SK-N-SH (cell line): ENCODE results near the gene CLEC4A. TPM values are rescaled to one million over a fixed set of nuclear protein-coding genes. Genes with fewer than 3 reads are reported as not detected.

Experiments
- CTCF ChIA-PET: fragments of 300-600, 350-600 bp; formaldehyde crosslinking; extraction: SDS; loops from one replicate; lab custom pipeline; 2021; lab: Yijun Ruan, JAX
- POLR2A ChIA-PET: fragments of 350-600 bp; sonication (Branson Sonifier 250); formaldehyde crosslinking; extraction: SDS; loops from one replicate; lab custom pipeline; 2020; ENCODE audit warnings: antibody characterized with exemption, inconsistent platforms; lab: Yijun Ruan, JAX
- DNase-seq: peaks from one replicate; pipeline ENCODE4 v3.0.0; 2012
- H2AFZ ChIP-seq: fragments of 200-600 bp; sonication (generic); 2 replicates; pipeline ENCODE4 v1.8.1; 2016; ENCODE audit warnings: antibody characterized with exemption, mild to moderate bottlenecking, low read depth
- H3F3A ChIP-seq: fragments of 200-600 bp; sonication (generic); replicated peaks from 2 replicates; pipeline ENCODE3; 2016; ENCODE audit warnings: antibody characterized with exemption, mild to moderate bottlenecking; ENCODE audit not compliant: insufficient read depth
- H3K27ac ChIP-seq, 2 experiments: fragments of 200-500 bp in 1 of 2; fragments of 200-600 bp in 1 of 2; sonication (Bioruptor generic) in 1 of 2; sonication (generic), shearing (Covaris generic) in 1 of 2; 2 replicates each; pipeline versions ENCODE4 v1.5.1 to v1.6.1; 2014 to 2016; ENCODE audit warnings: low read depth in 2 of 2, inconsistent platforms in 1 of 2, low read length in 1 of 2, mild to moderate bottlenecking in 1 of 2, mixed read lengths in 1 of 2
- H3K27me3 ChIP-seq: fragments of 200-600 bp; sonication (generic), shearing (Covaris generic); 2 replicates; pipeline ENCODE4 v1.6.1; 2016; ENCODE audit warnings: mixed run types; ENCODE audit not compliant: insufficient read depth
- H3K36me3 ChIP-seq, 2 experiments: fragments of 200-500 bp in 1 of 2; fragments of 200-600 bp in 1 of 2; sonication (Bioruptor generic) in 1 of 2; sonication (generic) in 1 of 2; replicated peaks in 1 of 2; 2 replicates each; pipeline versions ENCODE3 to v1.5.1; 2014 to 2016; ENCODE audit warnings: low read length in 1 of 2, mild to moderate bottlenecking in 1 of 2; ENCODE audit not compliant: insufficient read depth in 2 of 2, control insufficient read depth in 1 of 2
- H3K4me1 ChIP-seq, 2 experiments: fragments of 200-500 bp in 1 of 2; fragments of 200-600 bp in 1 of 2; sonication (Bioruptor generic) in 1 of 2; sonication (generic), shearing (Covaris generic) in 1 of 2; 2 replicates each; pipeline versions ENCODE4 v1.5.1 to v1.6.1; 2014 to 2016; ENCODE audit warnings: low read depth in 1 of 2, low read length in 1 of 2, mixed run types in 1 of 2; ENCODE audit not compliant: insufficient read depth in 2 of 2, control insufficient read depth in 1 of 2
- H3K4me2 ChIP-seq: fragments of 200-600 bp; sonication (generic), shearing (Covaris generic); 2 replicates; pipeline ENCODE4 v1.6.1; 2017; ENCODE audit warnings: mixed run types
- H3K4me3 ChIP-seq, 2 experiments: fragments of 200-500 bp in 1 of 2; fragments of 200-600 bp in 1 of 2; sonication (Bioruptor generic) in 1 of 2; sonication (generic), shearing (Covaris generic) in 1 of 2; 2 replicates each; pipeline versions ENCODE4 v1.5.1 to v1.8.1; 2014 to 2016; ENCODE audit warnings: low read depth in 2 of 2, inconsistent platforms in 1 of 2, low read length in 1 of 2, mild to moderate bottlenecking in 1 of 2, mixed read lengths in 1 of 2, moderate library complexity in 1 of 2
- H3K79me2 ChIP-seq: fragments of 200-600 bp; sonication (generic); 2 replicates; pipeline ENCODE4 v1.8.1; 2017; ENCODE audit warnings: mild to moderate bottlenecking; ENCODE audit not compliant: insufficient read depth
- H3K9ac ChIP-seq: fragments of 200-600 bp; sonication (generic); 2 replicates; pipeline ENCODE4 v1.6.1; 2017; ENCODE audit warnings: mixed run types
- H3K9me2 ChIP-seq: fragments of 200-600 bp; sonication (generic); 2 replicates; pipeline ENCODE4 v1.6.1; 2017; ENCODE audit warnings: mixed run types
- H3K9me3 ChIP-seq: fragments of 200-600 bp; sonication (generic); 2 replicates; pipeline ENCODE4 v1.6.1; 2017; ENCODE audit warnings: mixed run types, mild to moderate bottlenecking, moderate library complexity
- H4K20me1 ChIP-seq: fragments of 200-600 bp; sonication (generic); 2 replicates; pipeline ENCODE4 v1.6.1; 2017; ENCODE audit warnings: mild to moderate bottlenecking, mixed run types; ENCODE audit not compliant: insufficient read depth
- ELF1 ChIP-seq: IDR thresholded peaks from 2 replicates; pipeline ENCODE4 v1.4.0; 2012
- EP300 ChIP-seq, 2 experiments: IDR thresholded peaks; 2 replicates each; pipeline versions ENCODE4 v1.4.0 to v1.6.1; 2012; ENCODE audit warnings: borderline replicate concordance in 1 of 2, low read depth in 1 of 2, low read length in 1 of 2
- EZH2phosphoT487 ChIP-seq: fragments of 200-600 bp; sonication (generic); IDR thresholded peaks from 2 replicates; pipeline ENCODE4 v1.6.1; 2017; ENCODE audit warnings: low read depth, mixed run types, mild to moderate bottlenecking, antibody characterized with exemption, moderate library complexity, borderline replicate concordance
- FOSL2 ChIP-seq: IDR thresholded peaks from 2 replicates; pipeline ENCODE4 v1.4.0; 2012; ENCODE audit warnings: low read depth, mild to moderate bottlenecking, moderate library complexity, borderline replicate concordance
- FOXM1 ChIP-seq: IDR thresholded peaks from 2 replicates; pipeline ENCODE4 v1.4.0; 2012; ENCODE audit warnings: low read depth, mild to moderate bottlenecking
- GABPA ChIP-seq: IDR thresholded peaks from 2 replicates; pipeline ENCODE4 v1.4.0; 2012; ENCODE audit warnings: low read depth, mild to moderate bottlenecking
- GATA2 ChIP-seq: sonication (generic); formaldehyde crosslinking; IDR thresholded peaks from 2 replicates; pipeline ENCODE4 v1.5.0; 2020; ENCODE audit warnings: mild to moderate bottlenecking, missing genetic modification reagents
- NFIC ChIP-seq: IDR thresholded peaks from 2 replicates; pipeline ENCODE4 v1.4.0; 2012; ENCODE audit warnings: borderline replicate concordance
- POLR2AphosphoS5 ChIP-seq: IDR thresholded peaks from 2 replicates; pipeline ENCODE4 v1.6.1; 2012; ENCODE audit warnings: low read depth, low read length
- RCOR1 ChIP-seq: fragments of 150-350 bp; IDR thresholded peaks from 2 replicates; pipeline ENCODE4 v1.6.1; 2017; ENCODE audit warnings: antibody characterized with exemption, low read length
- RXRA ChIP-seq: IDR thresholded peaks from 2 replicates; pipeline ENCODE4 v1.4.0; 2012; ENCODE audit warnings: low read depth, mild to moderate bottlenecking, borderline replicate concordance
- TAF1 ChIP-seq: IDR thresholded peaks from 2 replicates; pipeline ENCODE4 v1.6.1; 2012; ENCODE audit warnings: low read depth, mild to moderate bottlenecking, low read length, moderate library complexity, borderline replicate concordance
- TCF12 ChIP-seq: IDR thresholded peaks from 2 replicates; pipeline ENCODE4 v1.4.0; 2012
- TEAD4 ChIP-seq: IDR thresholded peaks from 2 replicates; pipeline ENCODE4 v1.4.0; 2012; ENCODE audit warnings: mild to moderate bottlenecking, borderline replicate concordance; ENCODE audit not compliant: insufficient read depth
- WGBS: methylation state at CpG from one replicate; pipeline ENCODE4 v1.1.6; 2017; ENCODE audit warnings: low lambda C conversion rate; 5-methylcytosine and 5-hydroxymethylcytosine counted together
- polyA plus RNA-seq, 3 experiments: library from polyadenylated mRNA; depleted of rRNA; stranded (reverse); fragments of >200 nt; gene quantifications; 2 replicates each; pipeline ENCODE4 v1.2.3, GENCODE V29; 2012
- TF ChIP-seq, protein P1 (sequence below): fragments of 150-350 bp; IDR thresholded peaks from 2 replicates; pipeline ENCODE4 v1.6.1; 2017; ENCODE audit warnings: antibody characterized with exemption, low read length, low read depth, borderline replicate concordance
- TF ChIP-seq, protein P2 (sequence below): IDR thresholded peaks from 2 replicates; pipeline ENCODE4 v1.4.0; 2012; ENCODE audit warnings: low read depth, borderline replicate concordance
- TF ChIP-seq, protein P3 (sequence below): IDR thresholded peaks from 2 replicates; pipeline ENCODE4; 2012
- TF ChIP-seq, protein P4 (sequence below): fragments of 150-350 bp; IDR thresholded peaks from 2 replicates; pipeline ENCODE4 v1.6.1; 2016; ENCODE audit warnings: mild to moderate bottlenecking, low read depth, low read length

CLEC4A gene
- polyA plus RNA-seq, 1 of the 3 experiments (the other 2 are of a cell fraction) = 0.44 TPM

DNA sequence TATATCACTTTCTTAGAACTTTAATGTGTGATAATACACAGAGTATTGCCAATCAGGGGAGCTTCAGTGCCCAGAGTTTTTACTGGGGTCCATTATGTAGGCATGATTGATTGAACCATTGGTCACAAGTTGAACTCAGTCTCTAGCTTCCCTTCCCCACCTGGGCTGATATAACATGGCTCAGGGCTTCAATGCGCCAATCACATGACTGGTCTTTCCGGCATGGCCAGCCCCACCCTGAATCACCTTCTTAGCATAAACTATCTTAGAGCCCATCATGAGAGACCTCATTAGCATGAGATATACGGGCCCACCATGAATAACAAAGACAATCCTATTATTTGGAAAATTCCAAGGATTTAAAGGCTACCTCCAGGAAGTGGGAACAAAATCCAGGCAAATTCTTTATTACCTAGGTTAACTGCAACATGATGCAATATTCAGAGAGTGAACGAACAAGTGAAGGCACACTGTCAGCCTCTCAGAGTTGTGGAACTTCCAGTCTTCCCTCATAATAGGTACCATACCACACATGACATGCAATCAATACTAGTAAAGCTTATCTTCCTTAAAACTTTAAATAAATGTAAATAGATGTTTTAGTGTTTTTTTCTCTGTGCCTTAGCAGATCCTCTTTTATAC lies 3.2 kb upstream of the CLEC4A start:
- Histone ChIP-seq H3K4me3 (no peak overlapping the region), H3K27ac (no peak overlapping the region), H3K27me3 (no peaks in the 10 kb centered on the region), H3K9me3 (no peaks in the 10 kb centered on the region), H3K79me2 (no peaks in the 10 kb centered on the region), H3K9ac (no peak overlapping the region), H3K4me1 (no peaks in the 10 kb centered on the region), H3K9me2 (no peaks in the 10 kb centered on the region), H2AFZ (no peak overlapping the region), H4K20me1 (no peaks in the 10 kb centered on the region), H3K4me2 (no peak overlapping the region), H3K36me3 (no peaks in the 10 kb centered on the region), H3F3A (no peaks in the 10 kb centered on the region)
- DNase-seq = no peak
- TF ChIP-seq EP300 (IDR thresholded peaks at IDR 0.05; ENCODE audit: borderline replicate concordance in 1 of 2, low read depth in 1 of 2, low read length in 1 of 2) (no peak), TEAD4 (no peak), RXRA (no peak), FOSL2 (no peak), TCF12 (no peak)
- TF ChIP-seq, protein P1, sequence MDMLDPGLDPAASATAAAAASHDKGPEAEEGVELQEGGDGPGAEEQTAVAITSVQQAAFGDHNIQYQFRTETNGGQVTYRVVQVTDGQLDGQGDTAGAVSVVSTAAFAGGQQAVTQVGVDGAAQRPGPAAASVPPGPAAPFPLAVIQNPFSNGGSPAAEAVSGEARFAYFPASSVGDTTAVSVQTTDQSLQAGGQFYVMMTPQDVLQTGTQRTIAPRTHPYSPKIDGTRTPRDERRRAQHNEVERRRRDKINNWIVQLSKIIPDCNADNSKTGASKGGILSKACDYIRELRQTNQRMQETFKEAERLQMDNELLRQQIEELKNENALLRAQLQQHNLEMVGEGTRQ = no peak
- TF ChIP-seq, protein P2, sequence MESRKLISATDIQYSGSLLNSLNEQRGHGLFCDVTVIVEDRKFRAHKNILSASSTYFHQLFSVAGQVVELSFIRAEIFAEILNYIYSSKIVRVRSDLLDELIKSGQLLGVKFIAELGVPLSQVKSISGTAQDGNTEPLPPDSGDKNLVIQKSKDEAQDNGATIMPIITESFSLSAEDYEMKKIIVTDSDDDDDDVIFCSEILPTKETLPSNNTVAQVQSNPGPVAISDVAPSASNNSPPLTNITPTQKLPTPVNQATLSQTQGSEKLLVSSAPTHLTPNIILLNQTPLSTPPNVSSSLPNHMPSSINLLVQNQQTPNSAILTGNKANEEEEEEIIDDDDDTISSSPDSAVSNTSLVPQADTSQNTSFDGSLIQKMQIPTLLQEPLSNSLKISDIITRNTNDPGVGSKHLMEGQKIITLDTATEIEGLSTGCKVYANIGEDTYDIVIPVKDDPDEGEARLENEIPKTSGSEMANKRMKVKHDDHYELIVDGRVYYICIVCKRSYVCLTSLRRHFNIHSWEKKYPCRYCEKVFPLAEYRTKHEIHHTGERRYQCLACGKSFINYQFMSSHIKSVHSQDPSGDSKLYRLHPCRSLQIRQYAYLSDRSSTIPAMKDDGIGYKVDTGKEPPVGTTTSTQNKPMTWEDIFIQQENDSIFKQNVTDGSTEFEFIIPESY = no peak
- ChIA-PET CTCF (interaction anchor here (4.4 kb wide), 1 partner anchor 11 kb away, joined by 28 read pairs; no protein-coding TSS in a partner anchor), POLR2A (no interaction called here)
- 78% methylated on average over 4 of the region's 4 CpGs for WGBS

DNA sequence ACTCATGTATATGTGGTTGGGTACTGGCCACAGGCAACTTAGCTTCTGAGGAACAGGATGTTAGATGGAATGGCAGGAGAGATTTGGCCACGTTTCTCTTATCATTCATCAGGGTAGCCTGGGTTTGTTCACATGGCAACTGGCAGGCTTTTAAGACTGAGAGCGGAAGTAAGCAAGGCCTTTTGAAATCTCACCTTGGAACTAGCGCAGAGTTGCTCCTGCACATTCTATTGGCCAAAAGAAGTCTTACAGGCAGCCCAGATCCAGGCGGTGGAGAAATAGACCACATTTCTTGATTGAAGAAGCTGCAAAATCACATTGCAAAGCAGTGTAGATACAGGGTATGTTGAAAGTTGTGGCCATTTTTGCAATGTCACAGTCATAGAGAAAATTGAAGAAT lies 3.7 kb downstream of the CLEC4A start:
- POLR2A ChIA-PET = no interaction called here
- Histone ChIP-seq H3K9ac (no peak overlapping the region), H3K4me2 (no peak overlapping the region), H4K20me1 (no peaks in the 10 kb centered on the region), H3K27me3 (no peaks in the 10 kb centered on the region), H3K9me3 (no peaks in the 10 kb centered on the region), H3K9me2 (no peaks in the 10 kb centered on the region), H3K36me3 (no peaks in the 10 kb centered on the region), H3K4me3 (no peak overlapping the region), H3K27ac (no peak overlapping the region), H3K79me2 (no peaks in the 10 kb centered on the region), H3K4me1 (no peaks in the 10 kb centered on the region), H2AFZ (no peak overlapping the region), H3F3A (no peaks in the 10 kb centered on the region)
- CTCF ChIA-PET = interaction anchor here (1.0 to 1.3 kb wide), 3 partner anchors 18 to 110 kb away, joined by 3 to 5 read pairs (median 4); no protein-coding TSS in a partner anchor
- no peak for DNase-seq
- 77% methylated on average over 4 of the region's 4 CpGs for WGBS
- no peak for TF ChIP-seq TAF1
- no peak for TF ChIP-seq RCOR1
- TF ChIP-seq EZH2phosphoT487 = no peak
- TF ChIP-seq, protein P3, sequence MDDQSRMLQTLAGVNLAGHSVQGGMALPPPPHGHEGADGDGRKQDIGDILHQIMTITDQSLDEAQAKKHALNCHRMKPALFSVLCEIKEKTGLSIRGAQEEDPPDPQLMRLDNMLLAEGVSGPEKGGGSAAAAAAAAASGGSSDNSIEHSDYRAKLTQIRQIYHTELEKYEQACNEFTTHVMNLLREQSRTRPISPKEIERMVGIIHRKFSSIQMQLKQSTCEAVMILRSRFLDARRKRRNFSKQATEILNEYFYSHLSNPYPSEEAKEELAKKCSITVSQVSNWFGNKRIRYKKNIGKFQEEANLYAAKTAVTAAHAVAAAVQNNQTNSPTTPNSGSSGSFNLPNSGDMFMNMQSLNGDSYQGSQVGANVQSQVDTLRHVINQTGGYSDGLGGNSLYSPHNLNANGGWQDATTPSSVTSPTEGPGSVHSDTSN = no peak
- TF ChIP-seq GABPA = no peak
- no peak for TF ChIP-seq FOXM1
- TF ChIP-seq GATA2 (CRISPR knock-in tag) = no peak
- no peak for TF ChIP-seq NFIC
- TF ChIP-seq, protein P1 = no peak
- TF ChIP-seq POLR2AphosphoS5 = no peak
- TF ChIP-seq, protein P4, sequence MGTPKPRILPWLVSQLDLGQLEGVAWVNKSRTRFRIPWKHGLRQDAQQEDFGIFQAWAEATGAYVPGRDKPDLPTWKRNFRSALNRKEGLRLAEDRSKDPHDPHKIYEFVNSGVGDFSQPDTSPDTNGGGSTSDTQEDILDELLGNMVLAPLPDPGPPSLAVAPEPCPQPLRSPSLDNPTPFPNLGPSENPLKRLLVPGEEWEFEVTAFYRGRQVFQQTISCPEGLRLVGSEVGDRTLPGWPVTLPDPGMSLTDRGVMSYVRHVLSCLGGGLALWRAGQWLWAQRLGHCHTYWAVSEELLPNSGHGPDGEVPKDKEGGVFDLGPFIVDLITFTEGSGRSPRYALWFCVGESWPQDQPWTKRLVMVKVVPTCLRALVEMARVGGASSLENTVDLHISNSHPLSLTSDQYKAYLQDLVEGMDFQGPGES = no peak
- TF ChIP-seq ELF1 = no peak
